T-helper 2 cell treated with Interferon-gamma antibody and Interleukin-4, amounts not matched to agents 5 μg/mL and 100 μg/mL, for 36 hours (primary cell): Measurements from ENCODE around the gene LMX1A.
A peak's percentile ranks its signal among the peaks of the same experiment; 100 is the strongest.

ENCODE experiments used
- DNase-seq: peaks from one replicate; pipeline ENCODE4 v3.0.0; 2021; ENCODE audit warnings: low spot score
- H3K27ac Mint-ChIP-seq: one replicate; pipeline ENCODE4 v1.8.0; 2021; ENCODE audit warnings: mild to moderate bottlenecking, mixed read lengths
- H3K27me3 Mint-ChIP-seq: one replicate; pipeline ENCODE4 v1.8.0; 2021; ENCODE audit warnings: low read depth, mixed read lengths
- H3K36me3 Mint-ChIP-seq: one replicate; pipeline ENCODE4 v1.8.0; 2021; ENCODE audit warnings: low read depth, mixed read lengths
- H3K4me1 Mint-ChIP-seq: one replicate; pipeline ENCODE4 v1.8.0; 2021; ENCODE audit warnings: low read depth, mixed read lengths
- H3K4me3 Mint-ChIP-seq: one replicate; pipeline ENCODE4 v1.8.0; 2022; ENCODE audit warnings: mild to moderate bottlenecking, moderate library complexity, mixed read lengths
- H3K9me3 Mint-ChIP-seq: one replicate; pipeline ENCODE4 v1.8.0; 2021; ENCODE audit warnings: mixed read lengths

Gene LMX1A

GRCh38 chr1:165381745-165382505 is 25.4 kb upstream of the LMX1A start:
- Mint-ChIP-seq H3K27me3 (peaks cover 57% of the 10 kb centered on the region), H3K4me1 (no peaks in the 10 kb centered on the region)
- no peak for DNase-seq

GRCh38 chr1:165376811-165377311 is 20.3 kb upstream of the LMX1A start:
- no peaks in the 10 kb centered on the region for H3K9me3 Mint-ChIP-seq
- DNase-seq: no peak
- H3K27me3 Mint-ChIP-seq: peaks cover 78% of the 10 kb centered on the region
- H3K4me1 Mint-ChIP-seq: peaks cover 9% of the 10 kb centered on the region
- H3K4me3 Mint-ChIP-seq: peak overlapping the region; percentile 28
- no peak overlapping the region for H3K27ac Mint-ChIP-seq
- no peaks in the 10 kb centered on the region for H3K36me3 Mint-ChIP-seq

More at GRCh38 chr1:165381745-165382505, 25.4 kb upstream of the LMX1A start:
- Mint-ChIP-seq H3K27ac (no peak overlapping the region), H3K36me3 (no peaks in the 10 kb centered on the region), H3K4me3 (no peak overlapping the region), H3K9me3 (no peaks in the 10 kb centered on the region)

GRCh38 chr1:165376041-165376810 is 19.7 kb upstream of the LMX1A start:
- H3K36me3 Mint-ChIP-seq: no peaks in the 10 kb centered on the region
- no peak overlapping the region for H3K27ac Mint-ChIP-seq
- no peak for DNase-seq

DNA sequence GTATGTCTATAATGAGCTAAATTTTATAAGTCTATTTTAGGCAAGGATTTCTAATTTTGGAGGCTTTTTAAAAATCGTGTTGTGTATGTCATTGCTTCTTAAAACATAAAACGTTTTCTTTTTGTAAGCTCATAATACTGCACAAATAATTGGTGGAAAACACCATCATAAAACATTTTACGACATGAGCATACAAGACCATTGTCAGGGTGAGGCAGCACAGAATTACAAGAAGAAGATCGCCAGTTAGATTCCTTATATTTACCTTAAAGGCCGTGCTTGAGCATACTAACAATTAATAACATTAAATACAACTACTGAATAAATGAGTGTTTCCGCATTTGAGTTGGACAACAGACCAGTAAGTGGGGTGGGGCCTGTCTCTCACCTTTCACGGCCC is 19.1 kb upstream of the LMX1A start:
- Mint-ChIP-seq H3K27me3 (peaks cover 82% of the 10 kb centered on the region), H3K27ac (no peak overlapping the region), H3K36me3 (no peaks in the 10 kb centered on the region), H3K4me3 (peak overlapping the region; percentile 1), H3K9me3 (no peaks in the 10 kb centered on the region), H3K4me1 (peaks cover 9% of the 10 kb centered on the region)
- no peak for DNase-seq

More at GRCh38 chr1:165376041-165376810, 19.7 kb upstream of the LMX1A start:
- H3K4me3 Mint-ChIP-seq: peak overlapping the region; percentile 27
- peaks cover 79% of the 10 kb centered on the region for H3K27me3 Mint-ChIP-seq
- H3K9me3 Mint-ChIP-seq: no peaks in the 10 kb centered on the region
- H3K4me1 Mint-ChIP-seq: peaks cover 9% of the 10 kb centered on the region

DNA sequence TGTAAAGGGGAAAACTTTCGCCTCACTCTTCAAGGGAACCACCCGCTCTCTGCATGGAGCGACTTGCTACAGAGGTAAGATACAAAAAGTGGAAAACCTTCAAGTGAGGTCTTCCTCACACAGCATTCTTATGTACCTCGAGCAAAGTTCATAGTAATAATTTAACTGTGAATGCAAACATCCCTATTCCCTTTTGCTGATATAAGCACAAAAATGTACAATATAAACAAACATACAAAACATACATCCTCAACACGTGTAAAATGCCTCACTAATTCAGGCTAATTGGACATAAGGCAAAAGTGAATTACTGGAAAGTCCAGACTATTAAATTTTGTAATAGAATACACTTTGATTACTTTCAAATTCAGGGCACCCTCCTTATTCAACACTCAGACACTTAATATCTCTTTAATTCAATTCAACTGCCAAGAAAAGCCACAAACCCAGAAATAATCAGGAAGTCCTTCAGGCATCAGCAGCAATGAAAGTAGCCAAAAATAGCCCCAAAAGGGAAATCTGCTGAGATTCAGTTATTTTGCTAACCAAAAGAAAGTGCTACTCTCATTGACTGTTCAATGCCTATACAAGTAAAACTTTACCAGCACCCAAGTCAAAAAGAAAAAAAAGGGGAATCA is 15.2 kb upstream of the LMX1A start:
- Mint-ChIP-seq H3K27ac (no peak overlapping the region), H3K9me3 (no peaks in the 10 kb centered on the region), H3K4me3 (no peak overlapping the region), H3K36me3 (no peaks in the 10 kb centered on the region), H3K27me3 (peaks cover 75% of the 10 kb centered on the region), H3K4me1 (peaks cover 8% of the 10 kb centered on the region)
- DNase-seq: no peak

DNA sequence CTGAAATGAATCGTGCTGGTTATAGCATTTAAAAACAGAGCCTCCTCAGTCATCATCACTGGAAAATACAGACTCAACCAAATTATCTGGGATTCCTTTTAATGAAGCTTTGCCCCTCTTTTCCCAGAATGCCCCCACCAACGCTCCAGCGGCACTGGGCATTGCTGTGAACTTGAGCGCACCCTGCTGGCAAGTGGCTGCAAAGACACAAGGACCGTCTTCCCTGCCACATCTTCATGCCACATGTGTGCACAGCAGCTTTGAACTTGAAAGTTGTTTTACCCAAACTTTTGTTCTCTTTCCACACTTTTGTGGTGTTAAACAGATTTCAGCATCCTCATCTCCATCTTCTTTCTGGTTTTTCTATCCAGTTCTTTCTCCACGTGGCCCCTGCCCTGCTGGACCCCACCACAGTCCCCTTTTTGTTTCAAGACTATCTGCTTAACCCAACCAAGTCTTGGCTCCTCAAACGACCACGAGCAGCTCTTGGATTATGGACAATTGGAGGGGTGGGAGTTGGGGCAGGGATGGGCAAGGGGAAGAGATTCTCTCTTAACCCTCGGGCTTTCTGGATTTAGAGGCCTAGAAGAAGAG is 12.8 kb upstream of the LMX1A start:
- Mint-ChIP-seq H3K36me3 (no peaks in the 10 kb centered on the region), H3K4me3 (no peak overlapping the region), H3K4me1 (peaks cover 1% of the 10 kb centered on the region), H3K27me3 (peaks cover 68% of the 10 kb centered on the region), H3K9me3 (no peaks in the 10 kb centered on the region), H3K27ac (no peak overlapping the region)
- no peak for DNase-seq

- Mint-ChIP-seq H3K4me3 (no peak overlapping the region), H3K27ac (no peak overlapping the region), H3K27me3 (peaks cover 62% of the 10 kb centered on the region)
Measured at GRCh38 chr1:165367375-165367993, 11.0 kb upstream of the LMX1A start.

GRCh38 chr1:165365341-165365740 is 8.8 kb upstream of the LMX1A start:
- Mint-ChIP-seq H3K27ac (no peak overlapping the region), H3K4me1 (peaks cover 1% of the 10 kb centered on the region), H3K4me3 (no peak overlapping the region), H3K27me3 (peaks cover 50% of the 10 kb centered on the region), H3K36me3 (no peaks in the 10 kb centered on the region), H3K9me3 (no peaks in the 10 kb centered on the region)
- DNase-seq: no peak

More at GRCh38 chr1:165367375-165367993, 11.0 kb upstream of the LMX1A start:
- DNase-seq: peak; percentile 52
- Mint-ChIP-seq H3K9me3 (no peaks in the 10 kb centered on the region), H3K4me1 (peaks cover 1% of the 10 kb centered on the region), H3K36me3 (no peaks in the 10 kb centered on the region)

- no peaks in the 10 kb centered on the region for H3K9me3 Mint-ChIP-seq
- H3K4me1 Mint-ChIP-seq: peaks cover 1% of the 10 kb centered on the region
- H3K27ac Mint-ChIP-seq: no peak overlapping the region
- no peak overlapping the region for H3K4me3 Mint-ChIP-seq
- DNase-seq: no peak
- peaks cover 57% of the 10 kb centered on the region for H3K27me3 Mint-ChIP-seq
- H3K36me3 Mint-ChIP-seq: no peaks in the 10 kb centered on the region
Measured at GRCh38 chr1:165364568-165365133, 8.1 kb upstream of the LMX1A start.

GRCh38 chr1:165356876-165357275 is 361 bp upstream of the LMX1A start:
- Mint-ChIP-seq H3K4me1 (no peaks in the 10 kb centered on the region), H3K4me3 (no peak overlapping the region), H3K9me3 (no peaks in the 10 kb centered on the region), H3K27ac (no peak overlapping the region), H3K27me3 (peaks cover 78% of the 10 kb centered on the region), H3K36me3 (no peaks in the 10 kb centered on the region)
- no peak for DNase-seq

- Mint-ChIP-seq H3K4me3 (peak overlapping the region; percentile 34), H3K27ac (peak overlapping the region; percentile 60)
- no peak for DNase-seq
Measured at GRCh38 chr1:165355139-165355976, 1.2 kb downstream of the LMX1A start.

DNA sequence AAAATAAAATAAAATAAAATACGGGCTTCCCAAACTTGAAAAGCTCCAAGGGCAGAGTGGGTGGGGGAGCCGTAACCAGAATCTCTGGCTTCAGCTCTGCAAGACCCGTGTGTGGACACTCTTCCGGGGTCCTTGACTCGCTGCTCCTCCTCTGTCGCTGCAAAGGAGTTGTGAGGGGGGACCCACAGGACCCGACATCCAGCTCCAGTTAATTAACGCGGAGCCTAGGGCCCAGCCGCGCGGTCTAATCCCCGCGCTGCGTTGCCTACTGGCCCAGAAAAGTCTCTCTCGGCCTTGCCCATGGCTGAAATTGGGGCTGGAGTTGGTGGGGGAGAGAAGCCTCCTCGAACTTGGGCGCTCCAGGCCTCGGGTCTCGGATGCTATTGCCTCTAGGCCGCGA is 1.8 kb downstream of the LMX1A start:
- H3K27ac Mint-ChIP-seq: no peak overlapping the region
- no peaks in the 10 kb centered on the region for H3K9me3 Mint-ChIP-seq
- H3K4me1 Mint-ChIP-seq: no peaks in the 10 kb centered on the region
- H3K27me3 Mint-ChIP-seq: peaks cover 87% of the 10 kb centered on the region
- DNase-seq: no peak
- H3K4me3 Mint-ChIP-seq: no peak overlapping the region
- H3K36me3 Mint-ChIP-seq: no peaks in the 10 kb centered on the region

More at GRCh38 chr1:165355139-165355976, 1.2 kb downstream of the LMX1A start:
- no peaks in the 10 kb centered on the region for H3K9me3 Mint-ChIP-seq
- H3K27me3 Mint-ChIP-seq: peaks cover 87% of the 10 kb centered on the region
- no peaks in the 10 kb centered on the region for H3K4me1 Mint-ChIP-seq
- no peaks in the 10 kb centered on the region for H3K36me3 Mint-ChIP-seq
